ENCODE results near the gene GNA14. TPM values are rescaled to one million over a fixed set of nuclear protein-coding genes. Genes with fewer than 3 reads are reported as not detected.

The GNA14 gene
- total RNA-seq, 1 experiment from 2014 or later: 0.37 TPM

DNA sequence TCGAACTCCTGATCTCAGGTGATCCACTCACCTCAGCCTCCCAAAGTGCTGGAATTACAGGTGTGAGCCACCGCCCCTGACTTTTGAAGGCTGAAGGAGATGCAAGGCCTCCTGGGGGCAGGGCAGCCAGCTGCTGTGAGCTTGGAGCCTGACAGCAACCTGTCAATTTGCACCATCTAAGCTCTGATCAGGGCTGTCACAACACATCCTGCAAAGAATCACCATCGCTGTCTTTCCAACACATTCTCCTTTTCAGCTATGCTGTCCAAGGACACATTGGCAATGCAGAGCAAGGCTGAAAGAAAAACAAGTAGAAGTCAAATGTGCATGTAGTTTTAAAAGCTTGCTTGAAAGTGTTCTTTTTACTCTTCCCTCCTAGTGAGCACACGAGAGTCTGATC is 54.6 kb downstream of the GNA14 start:
- no peak overlapping the region for H3K9ac ChIP-seq (ENCODE audit: extremely low read depth, insufficient read length, low read length)
- no peak overlapping the region for H4K91ac ChIP-seq (ENCODE audit: insufficient read length, low read depth, low read length)
- H3K9me3 ChIP-seq (ENCODE audit: control insufficient read depth, low read depth, low read length): no peaks in the 10 kb centered on the region
- Mint-ChIP-seq H3K4me3 (no peak overlapping the region), H3K4me1 (peaks cover 10 to 35% of the 10 kb centered on the region in 2 experiments), H3K27ac (no peak overlapping the region), H3K36me3 (ENCODE audit: insufficient read depth in 1 of 3, low read depth in 3 of 3) (no peaks in the 10 kb centered on the region), H3K27me3 (ENCODE audit: low read depth) (no peaks in the 10 kb centered on the region; the same call in 1 of the 2 replicates), H3K9me3 (no peaks in the 10 kb centered on the region)
- no peak overlapping the region for H2BK15ac ChIP-seq (ENCODE audit: low read depth, low read length)
- H3K27ac ChIP-seq (ENCODE audit: insufficient read length, low read depth, low read length): no peak overlapping the region
- H3K4me2 ChIP-seq (ENCODE audit: insufficient read depth, insufficient read length, low read length): no peak overlapping the region
- peaks cover 1% of the 10 kb centered on the region; the same call in 1 of the 2 replicates for H3K79me2 ChIP-seq (ENCODE audit: insufficient read depth, low read length)
- H4K5ac ChIP-seq (ENCODE audit: insufficient read length, low read depth, low read length): no peak overlapping the region
- H3K4me1 ChIP-seq (ENCODE audit: insufficient read depth, low read length): peaks cover 9% of the 10 kb centered on the region; the same call in 1 of the 2 replicates
- no peak overlapping the region for H2BK12ac ChIP-seq (ENCODE audit: insufficient read length, low read depth, low read length)
- no peak overlapping the region for H2BK120ac ChIP-seq (ENCODE audit: low read depth, low read length, poor library complexity, severe bottlenecking)
- H2AK5ac ChIP-seq (ENCODE audit: insufficient read length, low read length): no peak overlapping the region
- TF ChIP-seq, protein P1, sequence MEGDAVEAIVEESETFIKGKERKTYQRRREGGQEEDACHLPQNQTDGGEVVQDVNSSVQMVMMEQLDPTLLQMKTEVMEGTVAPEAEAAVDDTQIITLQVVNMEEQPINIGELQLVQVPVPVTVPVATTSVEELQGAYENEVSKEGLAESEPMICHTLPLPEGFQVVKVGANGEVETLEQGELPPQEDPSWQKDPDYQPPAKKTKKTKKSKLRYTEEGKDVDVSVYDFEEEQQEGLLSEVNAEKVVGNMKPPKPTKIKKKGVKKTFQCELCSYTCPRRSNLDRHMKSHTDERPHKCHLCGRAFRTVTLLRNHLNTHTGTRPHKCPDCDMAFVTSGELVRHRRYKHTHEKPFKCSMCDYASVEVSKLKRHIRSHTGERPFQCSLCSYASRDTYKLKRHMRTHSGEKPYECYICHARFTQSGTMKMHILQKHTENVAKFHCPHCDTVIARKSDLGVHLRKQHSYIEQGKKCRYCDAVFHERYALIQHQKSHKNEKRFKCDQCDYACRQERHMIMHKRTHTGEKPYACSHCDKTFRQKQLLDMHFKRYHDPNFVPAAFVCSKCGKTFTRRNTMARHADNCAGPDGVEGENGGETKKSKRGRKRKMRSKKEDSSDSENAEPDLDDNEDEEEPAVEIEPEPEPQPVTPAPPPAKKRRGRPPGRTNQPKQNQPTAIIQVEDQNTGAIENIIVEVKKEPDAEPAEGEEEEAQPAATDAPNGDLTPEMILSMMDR (conservative IDR thresholded peaks at IDR 0.05): no peak
- no peaks in the 10 kb centered on the region for H3K23me2 ChIP-seq (ENCODE audit: insufficient read length, low read depth, low read length, poor library complexity, severe bottlenecking)
- H3K79me1 ChIP-seq (ENCODE audit: insufficient read depth, low read depth, low read length, poor library complexity, severe bottlenecking): no peaks in the 10 kb centered on the region
- H3T11ph ChIP-seq (ENCODE audit: low read length): no peak overlapping the region
- no peak for DNase-seq
- no CpG with 5 or more reads among the region's 4 CpGs for WGBS (ENCODE audit: extremely low coverage, insufficient read length, low lambda C conversion rate)
- H2BK20ac ChIP-seq (ENCODE audit: low read depth, low read length, poor library complexity, severe bottlenecking): no peak overlapping the region
- no peak overlapping the region for H3K23ac ChIP-seq (ENCODE audit: insufficient read length, low read depth, low read length)
- no peak overlapping the region for H3K18ac ChIP-seq (ENCODE audit: insufficient read length, low read depth, low read length)
- no peak overlapping the region for H4K8ac ChIP-seq (replicated peaks; ENCODE audit: insufficient read length, low read depth, low read length)
- H3K27me3 ChIP-seq (ENCODE audit: insufficient read depth, low read length): no peaks in the 10 kb centered on the region
- H4K20me1 ChIP-seq (ENCODE audit: control insufficient read depth, insufficient read depth, insufficient read length): no peaks in the 10 kb centered on the region
- H2AFZ ChIP-seq (ENCODE audit: low read length): no peak overlapping the region
- no peak overlapping the region for H3K4ac ChIP-seq (ENCODE audit: low read depth, low read length)
- no peak overlapping the region for H2BK5ac ChIP-seq (ENCODE audit: insufficient read length, low read length)
- no peak overlapping the region for H3K56ac ChIP-seq (ENCODE audit: insufficient read length, low read depth, low read length)
- no peak overlapping the region for H3K14ac ChIP-seq (ENCODE audit: insufficient read depth, low read length)
